OCI-LY3 (cell line): ENCODE data around the gene DPP6.

Experiments
- H2AFZ ChIP-seq: fragments of 200-600, 300-600 bp; shearing (Covaris generic); 2 replicates; pipeline ENCODE4 v1.6.0; 2014; ENCODE audit warnings: antibody characterized with exemption, low read depth, low read length
- H3K27ac ChIP-seq: fragments of 200-600, 300-600 bp; sonication (generic); 2 replicates; pipeline ENCODE4 v1.5.1; 2014; ENCODE audit warnings: mild to moderate bottlenecking, low read length, moderate library complexity, mixed read lengths
- H3K27me3 ChIP-seq: fragments of 200-600, 300-600 bp; sonication (generic); 2 replicates; pipeline ENCODE4 v1.6.1; 2014; ENCODE audit warnings: low read depth, low read length, mixed read lengths
- H3K36me3 ChIP-seq: fragments of 200-600, 300-600 bp; sonication (generic); replicated peaks from 2 replicates; pipeline ENCODE3; 2014; ENCODE audit warnings: low read depth, low read length, mixed read lengths
- H3K4me1 ChIP-seq: fragments of 300-600, 200-600 bp; sonication (generic); 2 replicates; pipeline ENCODE4 v1.6.1; 2014; ENCODE audit warnings: low read length, mixed read lengths
- H3K4me2 ChIP-seq: fragments of 200-600, 300-600 bp; sonication (generic); 2 replicates; pipeline ENCODE4 v1.6.1; 2014; ENCODE audit warnings: low read length, mixed read lengths
- H3K4me3 ChIP-seq: fragments of 300-600, 200-600 bp; sonication (generic); 2 replicates; pipeline ENCODE4 v1.5.1; 2014; ENCODE audit warnings: antibody characterized with exemption, mild to moderate bottlenecking, low read length, moderate library complexity
- H3K79me2 ChIP-seq: fragments of 300-600, 200-600 bp; shearing (Covaris generic); 2 replicates; pipeline ENCODE4 v1.6.1; 2014; ENCODE audit warnings: mild to moderate bottlenecking, low read length, mixed read lengths
- H3K9ac ChIP-seq: fragments of 300-600, 200-600 bp; shearing (Covaris generic); 2 replicates; pipeline ENCODE4 v1.6.0; 2014; ENCODE audit warnings: mild to moderate bottlenecking, low read length, moderate library complexity
- H3K9me3 ChIP-seq: fragments of 200-600, 300-600 bp; shearing (Covaris generic); 2 replicates; pipeline ENCODE4 v1.6.1; 2014; ENCODE audit warnings: low read length, mixed read lengths; ENCODE audit not compliant: insufficient read depth
- H4K20me1 ChIP-seq: fragments of 200-600, 300-600 bp; sonication (generic); 2 replicates; pipeline ENCODE4 v1.6.1; 2016; ENCODE audit warnings: low read length, mixed read lengths; ENCODE audit not compliant: insufficient read depth
- CTCF ChIP-seq: fragments of 200-600, 300-600 bp; sonication (generic); IDR thresholded peaks from 2 replicates; pipeline ENCODE4 v1.5.1; 2014; ENCODE audit warnings: antibody characterized with exemption, low read length, low read depth
- EZH2phosphoT487 ChIP-seq: fragments of 200-600 bp; shearing (Covaris generic); IDR thresholded peaks from 2 replicates; pipeline ENCODE4 v1.6.1; 2018; ENCODE audit warnings: antibody characterized with exemption, mixed run types, low read depth

Gene DPP6

GRCh38 chr7:154898973-154899855 is 847.0 kb downstream of the DPP6 start:
- H3K9me3 ChIP-seq: no peaks in the 10 kb centered on the region
- H4K20me1 ChIP-seq: no peaks in the 10 kb centered on the region
- no peak overlapping the region for H3K4me2 ChIP-seq
- H3K79me2 ChIP-seq: no peaks in the 10 kb centered on the region
- no peaks in the 10 kb centered on the region for H3K27me3 ChIP-seq
- TF ChIP-seq CTCF (no peak), EZH2phosphoT487 (no peak)
- H3K27ac ChIP-seq: no peak overlapping the region
- no peaks in the 10 kb centered on the region for H3K36me3 ChIP-seq
- no peak overlapping the region for H3K4me3 ChIP-seq
- no peaks in the 10 kb centered on the region for H3K4me1 ChIP-seq
- no peak overlapping the region for H2AFZ ChIP-seq
- no peak overlapping the region for H3K9ac ChIP-seq

- no peaks in the 10 kb centered on the region for H3K9me3 ChIP-seq
- TF ChIP-seq CTCF (no peak), EZH2phosphoT487 (no peak)
These were observed 847.7 kb downstream of the DPP6 start for GRCh38 chr7:154899862-154900261.

GRCh38 chr7:154902600-154903082 is 850.4 kb downstream of the DPP6 start:
- no peak for TF ChIP-seq EZH2phosphoT487
- TF ChIP-seq CTCF: no peak
- H3K9me3 ChIP-seq: no peaks in the 10 kb centered on the region
- no peaks in the 10 kb centered on the region for H3K4me1 ChIP-seq
- H2AFZ ChIP-seq: no peak overlapping the region
- H3K4me2 ChIP-seq: no peak overlapping the region
- no peak overlapping the region for H3K27ac ChIP-seq
- no peaks in the 10 kb centered on the region for H3K79me2 ChIP-seq
- no peak overlapping the region for H3K9ac ChIP-seq
- H3K4me3 ChIP-seq: no peak overlapping the region
- H4K20me1 ChIP-seq: no peaks in the 10 kb centered on the region
- no peaks in the 10 kb centered on the region for H3K27me3 ChIP-seq
- no peaks in the 10 kb centered on the region for H3K36me3 ChIP-seq

More at GRCh38 chr7:154899862-154900261, 847.7 kb downstream of the DPP6 start:
- H2AFZ ChIP-seq: no peak overlapping the region
- H3K79me2 ChIP-seq: no peaks in the 10 kb centered on the region
- no peaks in the 10 kb centered on the region for H3K4me1 ChIP-seq
- H3K27me3 ChIP-seq: no peaks in the 10 kb centered on the region
- H3K27ac ChIP-seq: no peak overlapping the region
- H3K4me3 ChIP-seq: no peak overlapping the region
- no peak overlapping the region for H3K9ac ChIP-seq
- no peak overlapping the region for H3K4me2 ChIP-seq
- no peaks in the 10 kb centered on the region for H3K36me3 ChIP-seq
- no peaks in the 10 kb centered on the region for H4K20me1 ChIP-seq

GRCh38 chr7:154903083-154903731 is 851.0 kb downstream of the DPP6 start:
- H3K36me3 ChIP-seq: no peaks in the 10 kb centered on the region
- H3K9ac ChIP-seq: no peak overlapping the region
- no peaks in the 10 kb centered on the region for H3K27me3 ChIP-seq
- H3K4me1 ChIP-seq: no peaks in the 10 kb centered on the region
- H4K20me1 ChIP-seq: no peaks in the 10 kb centered on the region
- no peak overlapping the region for H3K27ac ChIP-seq
- no peak overlapping the region for H2AFZ ChIP-seq
- H3K4me3 ChIP-seq: no peak overlapping the region
- H3K79me2 ChIP-seq: no peaks in the 10 kb centered on the region
- no peak overlapping the region for H3K4me2 ChIP-seq
- no peaks in the 10 kb centered on the region for H3K9me3 ChIP-seq
- TF ChIP-seq CTCF (no peak), EZH2phosphoT487 (no peak)
